IMR-90 (cell line): ENCODE results near the gene MUC5B.

Experiments
- POLR2A ChIP-seq: IDR thresholded peaks from 2 replicates; pipeline ENCODE4 v1.6.1; 2012; ENCODE audit warnings: mild to moderate bottlenecking, low read depth, low read length
- RAD21 ChIP-seq: IDR thresholded peaks from 2 replicates; pipeline ENCODE4 v1.6.1; 2012; ENCODE audit warnings: low read length, improper control_type of control experiment
- TF ChIP-seq, protein P1 (sequence below): conservative IDR thresholded peaks from 2 replicates; pipeline ENCODE4 v1.5.1; 2012; ENCODE audit warnings: mild to moderate bottlenecking, low read depth, low read length, improper control_type of control experiment
- TF ChIP-seq, protein P2 (sequence below): fragments of 150-350 bp; IDR thresholded peaks from 2 replicates; pipeline ENCODE4 v1.6.1; 2016; ENCODE audit warnings: low read depth, mild to moderate bottlenecking, low read length, moderate library complexity, borderline replicate concordance

DNA sequence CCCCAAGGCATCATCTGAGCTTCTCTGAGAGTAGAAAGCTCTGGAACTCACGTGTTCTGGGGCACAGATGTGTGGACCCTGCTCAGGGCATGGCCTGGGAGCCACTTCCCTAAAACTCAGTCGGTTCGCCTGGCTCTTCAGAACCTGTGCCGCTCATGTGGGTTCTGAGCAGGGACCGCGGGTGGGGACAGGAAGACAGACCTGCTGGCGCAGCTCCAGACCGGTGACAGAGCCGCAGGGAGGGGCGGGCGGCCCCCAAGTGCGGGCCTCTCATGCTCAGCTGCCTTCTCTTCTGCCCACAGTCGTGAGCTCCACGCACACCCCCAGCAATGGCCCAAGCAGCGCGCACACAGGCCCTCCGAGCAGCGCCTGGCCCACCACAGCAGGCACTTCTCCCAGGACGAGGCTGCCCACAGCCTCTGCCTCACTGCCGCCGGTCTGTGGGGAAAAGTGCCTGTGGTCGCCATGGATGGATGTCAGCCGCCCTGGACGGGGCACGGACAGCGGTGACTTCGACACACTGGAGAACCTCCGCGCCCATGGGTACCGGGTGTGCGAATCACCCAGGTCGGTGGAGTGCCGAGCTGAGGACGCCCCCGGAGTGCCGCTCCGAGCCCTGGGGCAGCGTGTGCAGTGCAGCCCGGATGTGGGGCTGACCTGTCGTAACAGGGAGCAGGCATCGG, 40.9 kb upstream of the MUC5B start:
- TF ChIP-seq, protein P1, sequence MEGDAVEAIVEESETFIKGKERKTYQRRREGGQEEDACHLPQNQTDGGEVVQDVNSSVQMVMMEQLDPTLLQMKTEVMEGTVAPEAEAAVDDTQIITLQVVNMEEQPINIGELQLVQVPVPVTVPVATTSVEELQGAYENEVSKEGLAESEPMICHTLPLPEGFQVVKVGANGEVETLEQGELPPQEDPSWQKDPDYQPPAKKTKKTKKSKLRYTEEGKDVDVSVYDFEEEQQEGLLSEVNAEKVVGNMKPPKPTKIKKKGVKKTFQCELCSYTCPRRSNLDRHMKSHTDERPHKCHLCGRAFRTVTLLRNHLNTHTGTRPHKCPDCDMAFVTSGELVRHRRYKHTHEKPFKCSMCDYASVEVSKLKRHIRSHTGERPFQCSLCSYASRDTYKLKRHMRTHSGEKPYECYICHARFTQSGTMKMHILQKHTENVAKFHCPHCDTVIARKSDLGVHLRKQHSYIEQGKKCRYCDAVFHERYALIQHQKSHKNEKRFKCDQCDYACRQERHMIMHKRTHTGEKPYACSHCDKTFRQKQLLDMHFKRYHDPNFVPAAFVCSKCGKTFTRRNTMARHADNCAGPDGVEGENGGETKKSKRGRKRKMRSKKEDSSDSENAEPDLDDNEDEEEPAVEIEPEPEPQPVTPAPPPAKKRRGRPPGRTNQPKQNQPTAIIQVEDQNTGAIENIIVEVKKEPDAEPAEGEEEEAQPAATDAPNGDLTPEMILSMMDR: no peak
- no peak for TF ChIP-seq RAD21
- no peak for TF ChIP-seq POLR2A
- TF ChIP-seq, protein P2, sequence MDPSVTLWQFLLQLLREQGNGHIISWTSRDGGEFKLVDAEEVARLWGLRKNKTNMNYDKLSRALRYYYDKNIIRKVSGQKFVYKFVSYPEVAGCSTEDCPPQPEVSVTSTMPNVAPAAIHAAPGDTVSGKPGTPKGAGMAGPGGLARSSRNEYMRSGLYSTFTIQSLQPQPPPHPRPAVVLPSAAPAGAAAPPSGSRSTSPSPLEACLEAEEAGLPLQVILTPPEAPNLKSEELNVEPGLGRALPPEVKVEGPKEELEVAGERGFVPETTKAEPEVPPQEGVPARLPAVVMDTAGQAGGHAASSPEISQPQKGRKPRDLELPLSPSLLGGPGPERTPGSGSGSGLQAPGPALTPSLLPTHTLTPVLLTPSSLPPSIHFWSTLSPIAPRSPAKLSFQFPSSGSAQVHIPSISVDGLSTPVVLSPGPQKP: no peak
